ENCODE data around the gene ARL6IP6. TPM values are rescaled to one million over a fixed set of nuclear protein-coding genes. Genes with fewer than 3 reads are reported as not detected.

ARL6IP6 gene
- total and polyA plus RNA-seq, 12 donors = 4.1 to 8.1 (median 6.8) TPM

DNA sequence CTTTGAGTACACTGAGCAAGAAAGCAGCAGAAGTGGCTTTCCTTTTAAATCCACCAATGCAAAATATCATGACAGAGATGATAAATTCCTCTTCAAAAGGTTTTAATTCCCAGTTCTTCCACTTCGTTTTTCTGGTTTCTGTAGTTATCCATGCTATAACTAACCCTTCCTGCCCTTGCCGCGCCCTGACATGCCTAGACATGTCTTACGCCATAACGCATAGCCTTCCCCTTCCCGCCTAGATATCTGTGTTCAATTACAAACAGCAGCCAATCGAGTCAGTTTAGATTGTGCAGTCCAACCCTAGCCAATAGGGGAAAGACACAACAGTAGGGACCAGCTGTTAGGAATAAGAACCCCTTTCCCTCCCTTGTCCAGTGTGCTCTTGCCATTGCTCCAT, 17.2 kb upstream of the ARL6IP6 start:
- intact Hi-C loops (cut with DNase I) = no loop called here
- H3K27ac ChIP-seq = no peak overlapping the region
- peaks cover 0 to 12% (median 0%) of the 10 kb centered on the region in 11 donors for H3K9me3 ChIP-seq
- no peak overlapping the region for H3K4me3 ChIP-seq
- H3K36me3 ChIP-seq = peaks cover 0 to 22% (median 0%) of the 10 kb centered on the region in 9 donors
- ATAC-seq (no peak), DNase-seq (no peak)
- H3K27me3 ChIP-seq = no peaks in the 10 kb centered on the region
- 98% methylated on average over 7 of the region's 7 CpGs for WGBS, 2 donors
- TF ChIP-seq CTCF (IDR thresholded peaks at IDR 0.05) = no peak
- peaks cover 0 to 9% (median 4%) of the 10 kb centered on the region in 9 donors for H3K4me1 ChIP-seq

DNA sequence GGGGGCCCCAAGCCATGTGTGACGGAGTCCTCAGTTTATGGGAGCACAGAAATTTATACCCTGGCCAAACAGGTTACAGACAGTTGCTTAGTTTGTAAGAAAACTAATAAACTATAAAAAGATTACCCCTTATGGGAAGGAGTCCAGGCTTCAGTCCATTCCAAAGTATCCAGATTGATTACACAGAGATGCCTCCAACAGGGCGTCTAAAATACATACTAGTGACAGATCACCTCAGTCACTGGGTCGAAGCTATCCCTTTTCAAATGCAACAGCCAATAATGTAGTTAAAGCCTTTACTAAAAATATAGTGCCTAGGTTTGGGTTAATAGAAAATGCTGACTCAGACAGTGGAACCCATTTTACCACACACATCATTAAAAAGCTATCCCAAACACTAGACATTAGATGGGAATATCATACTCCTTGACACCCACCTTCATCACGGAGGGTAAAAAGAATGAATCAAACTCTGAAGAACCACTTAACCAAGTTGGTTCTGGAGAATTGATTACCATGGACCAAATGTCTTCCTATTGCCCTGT, 11.9 kb upstream of the ARL6IP6 start:
- intact Hi-C loops (cut with DNase I) = no loop called here
- H3K4me3 ChIP-seq = no peak overlapping the region
- H3K4me1 ChIP-seq = peaks cover 0 to 12% (median 0%) of the 10 kb centered on the region in 9 donors
- ATAC-seq = no peak
- TF ChIP-seq CTCF (IDR thresholded peaks at IDR 0.05) = no peak
- peaks cover 0 to 16% (median 0%) of the 10 kb centered on the region in 11 donors for H3K9me3 ChIP-seq
- no peaks in the 10 kb centered on the region for H3K27me3 ChIP-seq
- peaks cover 0 to 58% (median 0%) of the 10 kb centered on the region in 9 donors for H3K36me3 ChIP-seq
- no peak for DNase-seq
- no peak overlapping the region for H3K27ac ChIP-seq
- 93 to 97% methylated on average over 4 of the region's 4 CpGs for WGBS, 2 donors

DNA sequence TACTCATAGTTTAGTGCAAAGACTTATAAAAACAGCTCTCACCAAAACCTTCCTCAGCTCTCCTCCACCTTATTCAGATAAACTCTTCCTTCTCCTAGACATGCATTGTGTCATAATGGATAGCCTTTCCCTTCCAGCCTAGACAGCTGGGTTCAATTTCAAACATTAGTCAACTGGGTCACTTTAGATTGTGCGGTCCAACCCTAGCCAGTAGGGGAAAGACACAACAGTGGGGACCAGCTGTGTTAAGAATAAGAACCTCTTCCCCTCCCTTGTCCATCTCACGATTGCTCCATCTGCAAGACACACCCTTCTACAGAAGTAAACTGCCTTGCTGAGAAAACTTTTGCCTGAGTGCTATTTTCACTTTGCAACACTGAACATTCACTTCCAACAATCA, 9.7 kb upstream of the ARL6IP6 start:
- no peak for TF ChIP-seq CTCF (IDR thresholded peaks at IDR 0.05)
- Histone ChIP-seq H3K27me3 (no peaks in the 10 kb centered on the region), H3K4me3 (no peak overlapping the region), H3K27ac (no peak overlapping the region), H3K9me3 (peaks cover 0 to 10% (median 0%) of the 10 kb centered on the region in 11 donors), H3K4me1 (peaks cover 0 to 12% (median 0%) of the 10 kb centered on the region in 9 donors), H3K36me3 (peaks cover 0 to 69% (median 5%) of the 10 kb centered on the region in 9 donors)
- DNase-seq = no peak
- ATAC-seq = no peak
- WGBS, 2 donors = 96 to 98% methylated on average over 2 of the region's 2 CpGs
- intact Hi-C loops (cut with DNase I) = no loop called here

- H3K4me3 ChIP-seq = no peak overlapping the region
- no peak for TF ChIP-seq CTCF (IDR thresholded peaks at IDR 0.05)
- peaks cover 0 to 10% (median 0%) of the 10 kb centered on the region in 11 donors for H3K9me3 ChIP-seq
- H3K36me3 ChIP-seq = peaks cover 0 to 87% (median 9%) of the 10 kb centered on the region in 9 donors
- 68 to 69% methylated on average over 2 of the region's 2 CpGs for WGBS, 2 donors
- peaks cover 0 to 26% (median 13%) of the 10 kb centered on the region in 9 donors for H3K4me1 ChIP-seq
- ATAC-seq = no peak
- intact Hi-C loops (cut with DNase I) = no loop called here
- no peak overlapping the region for H3K27ac ChIP-seq
- DNase-seq = no peak
- no peaks in the 10 kb centered on the region for H3K27me3 ChIP-seq
Measured at GRCh38 chr2:152710713-152711112, 7.7 kb upstream of the ARL6IP6 start.

All from heart right ventricle (tissue), 16 donors.